GM21447 (cell line): Measurements from ENCODE around the gene ZNF14.
A peak's percentile ranks its signal among the peaks of the same experiment; 100 is the strongest.
"Not testable (repeated sequence)": the region's sequence is repeated elsewhere in the genome, so short reads cannot be mapped to it uniquely, and the experiment has no call there.

Experiments
- ATAC-seq: cut with Tn5 transposase; IDR thresholded peaks from one replicate; pipeline ENCODE4 v1.9.1; 2021; ENCODE audit not compliant: unreplicated experiment

The ZNF14 gene

GRCh38 chr19:19696386-19696785 lies 36.5 kb downstream of the ZNF14 start:
- ATAC-seq: no peak

GRCh38 chr19:19691683-19692082 lies 41.2 kb downstream of the ZNF14 start:
- no peak for ATAC-seq

- not testable (repeated sequence) for ATAC-seq
Measured at GRCh38 chr19:19689023-19689422, 43.9 kb downstream of the ZNF14 start.

GRCh38 chr19:19687090-19687489 lies 45.8 kb downstream of the ZNF14 start:
- no peak for ATAC-seq

- ATAC-seq: no peak
Measured at GRCh38 chr19:19686580-19686979, 46.3 kb downstream of the ZNF14 start.

- ATAC-seq: not testable (repeated sequence)
Measured at GRCh38 chr19:19686119-19686518, 46.8 kb downstream of the ZNF14 start.

GRCh38 chr19:19679176-19680073 lies 53.5 kb downstream of the ZNF14 start:
- ATAC-seq: no peak

GRCh38 chr19:19677579-19677978 lies 55.3 kb downstream of the ZNF14 start:
- ATAC-seq: no peak

GRCh38 chr19:19674315-19674714 lies 58.6 kb downstream of the ZNF14 start:
- no peak for ATAC-seq

GRCh38 chr19:19672816-19673215 lies 60.1 kb downstream of the ZNF14 start:
- no peak for ATAC-seq

GRCh38 chr19:19670070-19670551 lies 62.8 kb downstream of the ZNF14 start:
- no peak for ATAC-seq

- peak; percentile 71 for ATAC-seq
Measured at GRCh38 chr19:19668230-19669012, 64.5 kb downstream of the ZNF14 start, which contains the start of gene ZNF101. Gene ZNF101 (plus strand): TSS chr19:19668839. CDS start chr19:19668964, 125 bp downstream.

GRCh38 chr19:19665420-19665948 lies 67.4 kb downstream of the ZNF14 start:
- not testable (repeated sequence) for ATAC-seq

- ATAC-seq: peak; percentile 61
Measured at GRCh38 chr19:19663256-19664120, 69.4 kb downstream of the ZNF14 start, which contains the start of gene ATP13A1. Gene ATP13A1 (minus strand): TSS chr19:19663676. CDS start chr19:19663666, 10 bp downstream.

- no peak for ATAC-seq
Measured at GRCh38 chr19:19662871-19663255, 70.0 kb downstream of the ZNF14 start.

- ATAC-seq: no peak
Measured at GRCh38 chr19:19662344-19662743, 70.6 kb downstream of the ZNF14 start.

- peak; percentile 48 for ATAC-seq
Measured at GRCh38 chr19:19661675-19662251, 71.1 kb downstream of the ZNF14 start.

GRCh38 chr19:19661141-19661674 lies 71.7 kb downstream of the ZNF14 start:
- no peak for ATAC-seq
